SK-N-SH (cell line): ENCODE measurements around the gene ADCY6. TPM values are rescaled to one million over a fixed set of nuclear protein-coding genes. Genes with fewer than 3 reads are reported as not detected.

Experiments
- CTCF ChIA-PET: fragments of 300-600, 350-600 bp; formaldehyde crosslinking; extraction: SDS; loops from one replicate; lab custom pipeline; 2021; lab: Yijun Ruan, JAX
- POLR2A ChIA-PET: fragments of 350-600 bp; sonication (Branson Sonifier 250); formaldehyde crosslinking; extraction: SDS; loops from one replicate; lab custom pipeline; 2020; ENCODE audit warnings: antibody characterized with exemption, inconsistent platforms; lab: Yijun Ruan, JAX
- DNase-seq: peaks from one replicate; pipeline ENCODE4 v3.0.0; 2012
- H2AFZ ChIP-seq: fragments of 200-600 bp; sonication (generic); 2 replicates; pipeline ENCODE4 v1.8.1; 2016; ENCODE audit warnings: antibody characterized with exemption, mild to moderate bottlenecking, low read depth
- H3F3A ChIP-seq: fragments of 200-600 bp; sonication (generic); replicated peaks from 2 replicates; pipeline ENCODE3; 2016; ENCODE audit warnings: antibody characterized with exemption, mild to moderate bottlenecking; ENCODE audit not compliant: insufficient read depth
- H3K27ac ChIP-seq, 2 experiments: fragments of 200-500 bp in 1 of 2; fragments of 200-600 bp in 1 of 2; sonication (Bioruptor generic) in 1 of 2; sonication (generic), shearing (Covaris generic) in 1 of 2; 2 replicates each; pipeline versions ENCODE4 v1.5.1 to v1.6.1; 2014 to 2016; ENCODE audit warnings: low read depth in 2 of 2, inconsistent platforms in 1 of 2, low read length in 1 of 2, mild to moderate bottlenecking in 1 of 2, mixed read lengths in 1 of 2
- H3K27me3 ChIP-seq: fragments of 200-600 bp; sonication (generic), shearing (Covaris generic); 2 replicates; pipeline ENCODE4 v1.6.1; 2016; ENCODE audit warnings: mixed run types; ENCODE audit not compliant: insufficient read depth
- H3K36me3 ChIP-seq, 2 experiments: fragments of 200-500 bp in 1 of 2; fragments of 200-600 bp in 1 of 2; sonication (Bioruptor generic) in 1 of 2; sonication (generic) in 1 of 2; replicated peaks in 1 of 2; 2 replicates each; pipeline versions ENCODE3 to v1.5.1; 2014 to 2016; ENCODE audit warnings: low read length in 1 of 2, mild to moderate bottlenecking in 1 of 2; ENCODE audit not compliant: insufficient read depth in 2 of 2, control insufficient read depth in 1 of 2
- H3K4me1 ChIP-seq, 2 experiments: fragments of 200-500 bp in 1 of 2; fragments of 200-600 bp in 1 of 2; sonication (Bioruptor generic) in 1 of 2; sonication (generic), shearing (Covaris generic) in 1 of 2; 2 replicates each; pipeline versions ENCODE4 v1.5.1 to v1.6.1; 2014 to 2016; ENCODE audit warnings: low read depth in 1 of 2, low read length in 1 of 2, mixed run types in 1 of 2; ENCODE audit not compliant: insufficient read depth in 2 of 2, control insufficient read depth in 1 of 2
- H3K4me2 ChIP-seq: fragments of 200-600 bp; sonication (generic), shearing (Covaris generic); 2 replicates; pipeline ENCODE4 v1.6.1; 2017; ENCODE audit warnings: mixed run types
- H3K4me3 ChIP-seq, 2 experiments: fragments of 200-500 bp in 1 of 2; fragments of 200-600 bp in 1 of 2; sonication (Bioruptor generic) in 1 of 2; sonication (generic), shearing (Covaris generic) in 1 of 2; 2 replicates each; pipeline versions ENCODE4 v1.5.1 to v1.8.1; 2014 to 2016; ENCODE audit warnings: low read depth in 2 of 2, inconsistent platforms in 1 of 2, low read length in 1 of 2, mild to moderate bottlenecking in 1 of 2, mixed read lengths in 1 of 2, moderate library complexity in 1 of 2
- H3K79me2 ChIP-seq: fragments of 200-600 bp; sonication (generic); 2 replicates; pipeline ENCODE4 v1.8.1; 2017; ENCODE audit warnings: mild to moderate bottlenecking; ENCODE audit not compliant: insufficient read depth
- H3K9ac ChIP-seq: fragments of 200-600 bp; sonication (generic); 2 replicates; pipeline ENCODE4 v1.6.1; 2017; ENCODE audit warnings: mixed run types
- H3K9me2 ChIP-seq: fragments of 200-600 bp; sonication (generic); 2 replicates; pipeline ENCODE4 v1.6.1; 2017; ENCODE audit warnings: mixed run types
- H3K9me3 ChIP-seq: fragments of 200-600 bp; sonication (generic); 2 replicates; pipeline ENCODE4 v1.6.1; 2017; ENCODE audit warnings: mixed run types, mild to moderate bottlenecking, moderate library complexity
- H4K20me1 ChIP-seq: fragments of 200-600 bp; sonication (generic); 2 replicates; pipeline ENCODE4 v1.6.1; 2017; ENCODE audit warnings: mild to moderate bottlenecking, mixed run types; ENCODE audit not compliant: insufficient read depth
- CHD2 ChIP-seq: fragments of 150-350 bp; IDR thresholded peaks from 2 replicates; pipeline ENCODE4 v1.6.1; 2018; ENCODE audit warnings: low read length; ENCODE audit not compliant: partially characterized antibody
- ELF1 ChIP-seq: IDR thresholded peaks from 2 replicates; pipeline ENCODE4 v1.4.0; 2012
- FOSL2 ChIP-seq: IDR thresholded peaks from 2 replicates; pipeline ENCODE4 v1.4.0; 2012; ENCODE audit warnings: low read depth, mild to moderate bottlenecking, moderate library complexity, borderline replicate concordance
- GATA2 ChIP-seq: sonication (generic); formaldehyde crosslinking; IDR thresholded peaks from 2 replicates; pipeline ENCODE4 v1.5.0; 2020; ENCODE audit warnings: mild to moderate bottlenecking, missing genetic modification reagents
- JUND ChIP-seq: IDR thresholded peaks from 2 replicates; pipeline ENCODE4 v1.4.0; 2012
- MXI1 ChIP-seq: IDR thresholded peaks from 2 replicates; pipeline ENCODE4 v1.6.1; 2012; ENCODE audit warnings: mild to moderate bottlenecking, low read depth, low read length, improper control_type of control experiment
- NFIC ChIP-seq: IDR thresholded peaks from 2 replicates; pipeline ENCODE4 v1.4.0; 2012; ENCODE audit warnings: borderline replicate concordance
- NRF1 ChIP-seq: IDR thresholded peaks from 2 replicates; pipeline ENCODE4 v1.6.1; 2012; ENCODE audit warnings: low read depth, mild to moderate bottlenecking, low read length
- RCOR1 ChIP-seq: fragments of 150-350 bp; IDR thresholded peaks from 2 replicates; pipeline ENCODE4 v1.6.1; 2017; ENCODE audit warnings: antibody characterized with exemption, low read length
- RXRA ChIP-seq: IDR thresholded peaks from 2 replicates; pipeline ENCODE4 v1.4.0; 2012; ENCODE audit warnings: low read depth, mild to moderate bottlenecking, borderline replicate concordance
- SMC3 ChIP-seq: IDR thresholded peaks from 2 replicates; pipeline ENCODE4 v1.6.1; 2012; ENCODE audit warnings: low read depth, low read length, improper control_type of control experiment
- TAF1 ChIP-seq: IDR thresholded peaks from 2 replicates; pipeline ENCODE4 v1.6.1; 2012; ENCODE audit warnings: low read depth, mild to moderate bottlenecking, low read length, moderate library complexity, borderline replicate concordance
- TEAD4 ChIP-seq: IDR thresholded peaks from 2 replicates; pipeline ENCODE4 v1.4.0; 2012; ENCODE audit warnings: mild to moderate bottlenecking, borderline replicate concordance; ENCODE audit not compliant: insufficient read depth
- ZBTB33 ChIP-seq: IDR thresholded peaks from 2 replicates; pipeline ENCODE4 v1.4.0; 2012; ENCODE audit warnings: low read depth, borderline replicate concordance
- WGBS: methylation state at CpG from one replicate; pipeline ENCODE4 v1.1.6; 2017; ENCODE audit warnings: low lambda C conversion rate; 5-methylcytosine and 5-hydroxymethylcytosine counted together
- polyA plus RNA-seq, 3 experiments: library from polyadenylated mRNA; depleted of rRNA; stranded (reverse); fragments of >200 nt; gene quantifications; 2 replicates each; pipeline ENCODE4 v1.2.3, GENCODE V29; 2012
- TF ChIP-seq, protein P1 (sequence below): IDR thresholded peaks from 2 replicates; pipeline ENCODE4; 2012
- TF ChIP-seq, protein P2 (sequence below): IDR thresholded peaks from 2 replicates; pipeline ENCODE4 v1.4.0; 2012; ENCODE audit warnings: low read depth
- TF ChIP-seq, protein P3 (sequence below): fragments of 150-350 bp; IDR thresholded peaks from 2 replicates; pipeline ENCODE4 v1.6.1; 2016; ENCODE audit warnings: mild to moderate bottlenecking, low read depth, low read length
- TF ChIP-seq, protein P4 (sequence below): fragments of 150-350 bp; IDR thresholded peaks from 2 replicates; pipeline ENCODE4 v1.6.1; 2017; ENCODE audit warnings: antibody characterized with exemption, low read length, low read depth, borderline replicate concordance
- TF ChIP-seq, protein P5 (sequence below): fragments of 200-600 bp; sonication (generic); IDR thresholded peaks from 2 replicates; pipeline ENCODE4 v1.6.1; 2017; ENCODE audit warnings: antibody characterized with exemption, mild to moderate bottlenecking, moderate library complexity

ADCY6 gene
- polyA plus RNA-seq, 1 of the 3 experiments (the other 2 are of a cell fraction), result 36.0 TPM

DNA sequence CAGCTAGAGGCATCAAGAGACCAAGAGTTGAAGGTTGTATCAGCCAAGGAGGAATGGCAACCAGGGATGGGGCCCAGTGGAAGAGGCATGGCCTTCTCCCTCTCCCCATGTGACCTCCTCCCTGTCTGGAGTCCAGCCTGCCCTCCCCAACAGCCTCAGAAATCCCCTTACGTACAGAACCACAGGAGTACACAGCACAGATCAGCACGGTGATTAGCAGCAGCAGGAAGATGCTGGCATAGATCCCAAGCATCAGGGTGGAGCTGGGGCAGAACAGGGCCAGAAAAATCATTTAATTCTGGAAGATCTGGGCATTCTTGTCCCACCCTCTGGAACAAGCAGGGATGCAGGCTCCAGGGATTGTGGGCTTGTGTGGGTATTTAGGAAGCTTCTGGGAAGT lies 14.4 kb downstream of the ADCY6 start:
- DNase-seq, result no peak
- H3K27ac ChIP-seq, result no peak overlapping the region
- no peak overlapping the region for H3K4me3 ChIP-seq
- H3K27me3 ChIP-seq, result no peaks in the 10 kb centered on the region
- H3K4me1 ChIP-seq, result peaks cover 0 to 3% of the 10 kb centered on the region in 2 experiments; a peak in 2 of 4 replicates
- TF ChIP-seq NRF1, result no peak
- TF ChIP-seq GATA2 (CRISPR knock-in tag), result no peak
- no peak for TF ChIP-seq ZBTB33
- no peak for TF ChIP-seq RXRA
- TF ChIP-seq, protein P1, sequence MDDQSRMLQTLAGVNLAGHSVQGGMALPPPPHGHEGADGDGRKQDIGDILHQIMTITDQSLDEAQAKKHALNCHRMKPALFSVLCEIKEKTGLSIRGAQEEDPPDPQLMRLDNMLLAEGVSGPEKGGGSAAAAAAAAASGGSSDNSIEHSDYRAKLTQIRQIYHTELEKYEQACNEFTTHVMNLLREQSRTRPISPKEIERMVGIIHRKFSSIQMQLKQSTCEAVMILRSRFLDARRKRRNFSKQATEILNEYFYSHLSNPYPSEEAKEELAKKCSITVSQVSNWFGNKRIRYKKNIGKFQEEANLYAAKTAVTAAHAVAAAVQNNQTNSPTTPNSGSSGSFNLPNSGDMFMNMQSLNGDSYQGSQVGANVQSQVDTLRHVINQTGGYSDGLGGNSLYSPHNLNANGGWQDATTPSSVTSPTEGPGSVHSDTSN, result no peak
- no peak for TF ChIP-seq RCOR1
- TF ChIP-seq JUND, result no peak
- TF ChIP-seq SMC3, result no peak
- TF ChIP-seq TEAD4, result no peak
- TF ChIP-seq, protein P2, sequence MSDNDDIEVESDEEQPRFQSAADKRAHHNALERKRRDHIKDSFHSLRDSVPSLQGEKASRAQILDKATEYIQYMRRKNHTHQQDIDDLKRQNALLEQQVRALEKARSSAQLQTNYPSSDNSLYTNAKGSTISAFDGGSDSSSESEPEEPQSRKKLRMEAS, result no peak
- no peak for TF ChIP-seq NFIC
- TF ChIP-seq FOSL2, result no peak
- TF ChIP-seq, protein P3, sequence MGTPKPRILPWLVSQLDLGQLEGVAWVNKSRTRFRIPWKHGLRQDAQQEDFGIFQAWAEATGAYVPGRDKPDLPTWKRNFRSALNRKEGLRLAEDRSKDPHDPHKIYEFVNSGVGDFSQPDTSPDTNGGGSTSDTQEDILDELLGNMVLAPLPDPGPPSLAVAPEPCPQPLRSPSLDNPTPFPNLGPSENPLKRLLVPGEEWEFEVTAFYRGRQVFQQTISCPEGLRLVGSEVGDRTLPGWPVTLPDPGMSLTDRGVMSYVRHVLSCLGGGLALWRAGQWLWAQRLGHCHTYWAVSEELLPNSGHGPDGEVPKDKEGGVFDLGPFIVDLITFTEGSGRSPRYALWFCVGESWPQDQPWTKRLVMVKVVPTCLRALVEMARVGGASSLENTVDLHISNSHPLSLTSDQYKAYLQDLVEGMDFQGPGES, result no peak
- TF ChIP-seq MXI1, result no peak
- TF ChIP-seq, protein P4, sequence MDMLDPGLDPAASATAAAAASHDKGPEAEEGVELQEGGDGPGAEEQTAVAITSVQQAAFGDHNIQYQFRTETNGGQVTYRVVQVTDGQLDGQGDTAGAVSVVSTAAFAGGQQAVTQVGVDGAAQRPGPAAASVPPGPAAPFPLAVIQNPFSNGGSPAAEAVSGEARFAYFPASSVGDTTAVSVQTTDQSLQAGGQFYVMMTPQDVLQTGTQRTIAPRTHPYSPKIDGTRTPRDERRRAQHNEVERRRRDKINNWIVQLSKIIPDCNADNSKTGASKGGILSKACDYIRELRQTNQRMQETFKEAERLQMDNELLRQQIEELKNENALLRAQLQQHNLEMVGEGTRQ, result no peak
- TF ChIP-seq, protein P5, sequence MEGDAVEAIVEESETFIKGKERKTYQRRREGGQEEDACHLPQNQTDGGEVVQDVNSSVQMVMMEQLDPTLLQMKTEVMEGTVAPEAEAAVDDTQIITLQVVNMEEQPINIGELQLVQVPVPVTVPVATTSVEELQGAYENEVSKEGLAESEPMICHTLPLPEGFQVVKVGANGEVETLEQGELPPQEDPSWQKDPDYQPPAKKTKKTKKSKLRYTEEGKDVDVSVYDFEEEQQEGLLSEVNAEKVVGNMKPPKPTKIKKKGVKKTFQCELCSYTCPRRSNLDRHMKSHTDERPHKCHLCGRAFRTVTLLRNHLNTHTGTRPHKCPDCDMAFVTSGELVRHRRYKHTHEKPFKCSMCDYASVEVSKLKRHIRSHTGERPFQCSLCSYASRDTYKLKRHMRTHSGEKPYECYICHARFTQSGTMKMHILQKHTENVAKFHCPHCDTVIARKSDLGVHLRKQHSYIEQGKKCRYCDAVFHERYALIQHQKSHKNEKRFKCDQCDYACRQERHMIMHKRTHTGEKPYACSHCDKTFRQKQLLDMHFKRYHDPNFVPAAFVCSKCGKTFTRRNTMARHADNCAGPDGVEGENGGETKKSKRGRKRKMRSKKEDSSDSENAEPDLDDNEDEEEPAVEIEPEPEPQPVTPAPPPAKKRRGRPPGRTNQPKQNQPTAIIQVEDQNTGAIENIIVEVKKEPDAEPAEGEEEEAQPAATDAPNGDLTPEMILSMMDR, result no peak
- no peak for TF ChIP-seq ELF1
- TF ChIP-seq TAF1, result no peak
- TF ChIP-seq CHD2, result no peak
- 78% methylated on average over 2 of the region's 2 CpGs for WGBS
- H3K9me2 ChIP-seq, result no peaks in the 10 kb centered on the region
- H3K4me2 ChIP-seq, result no peak overlapping the region
- peaks cover 18 to 69% of the 10 kb centered on the region in 2 experiments for H3K36me3 ChIP-seq
- H2AFZ ChIP-seq, result no peak overlapping the region
- H3F3A ChIP-seq, result no peaks in the 10 kb centered on the region
- ChIA-PET CTCF (interaction anchor here (1.8 to 2.2 kb wide), 3 partner anchors 21 to 40 kb away, joined by 6 to 9 read pairs (median 6); no protein-coding TSS in a partner anchor), POLR2A (no interaction called here)
- H3K9ac ChIP-seq, result no peak overlapping the region
- H4K20me1 ChIP-seq, result no peaks in the 10 kb centered on the region
- H3K9me3 ChIP-seq, result no peaks in the 10 kb centered on the region
- peaks cover 13% of the 10 kb centered on the region; the same call in 1 of the 2 replicates for H3K79me2 ChIP-seq
